PFSK-1 (cell line): Measurements from ENCODE around the gene OSBPL9.

Experiments
- FOXP2 ChIP-seq: optimal IDR thresholded peaks from 2 replicates; pipeline ENCODE3; 2011; ENCODE audit warnings: borderline replicate concordance, control low read depth, inconsistent platforms; ENCODE audit not compliant: insufficient read depth; ENCODE audit errors: extremely low read length, extremely low read depth
- POLR2AphosphoS5 ChIP-seq: IDR thresholded peaks from 2 replicates; pipeline ENCODE4 v1.6.1; 2012; ENCODE audit warnings: low read depth, mild to moderate bottlenecking, control low read depth, low read length, moderate library complexity
- SIN3A ChIP-seq: IDR thresholded peaks from 2 replicates; pipeline ENCODE4 v1.6.1; 2012; ENCODE audit warnings: mild to moderate bottlenecking, low read length, moderate library complexity, borderline replicate concordance; ENCODE audit not compliant: insufficient read depth
- TAF1 ChIP-seq: IDR thresholded peaks from 2 replicates; pipeline ENCODE4 v1.6.1; 2012; ENCODE audit warnings: low read length, control low read depth, borderline replicate concordance; ENCODE audit not compliant: insufficient read depth
- TF ChIP-seq, protein P1 (sequence below), 2 experiments: IDR thresholded peaks; 2 replicates each; pipeline versions ENCODE4 v1.6.1 to v1.8.0; 2011 to 2012; ENCODE audit warnings: low read depth in 2 of 2, low read length in 2 of 2, control low read depth in 1 of 2, inconsistent platforms in 1 of 2, mild to moderate bottlenecking in 1 of 2, moderate library complexity in 1 of 2; ENCODE audit not compliant: insufficient read depth in 1 of 2

Gene OSBPL9

DNA sequence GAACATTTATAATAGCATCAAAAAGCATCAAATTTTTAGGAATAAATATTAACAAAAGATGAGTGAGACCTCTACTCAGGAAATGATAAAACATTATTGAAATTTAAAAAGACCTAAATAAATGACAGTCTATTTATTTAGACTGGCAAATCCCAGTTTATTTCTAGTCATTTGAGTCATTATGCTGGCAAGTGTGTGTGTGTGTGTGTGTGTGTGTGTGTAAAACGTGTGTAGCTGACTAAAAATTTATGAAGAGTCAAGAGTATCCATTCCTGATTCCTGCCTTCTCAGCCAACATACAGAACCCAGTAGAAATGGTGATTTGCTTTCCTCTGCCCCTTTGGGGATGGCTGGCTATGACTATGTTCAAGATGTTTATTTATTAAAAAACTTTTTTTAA, 46.2 kb downstream of the OSBPL9 start:
- TF ChIP-seq POLR2AphosphoS5 (no peak), FOXP2 (no peak), TAF1 (no peak), SIN3A (no peak)
- TF ChIP-seq, protein P1, sequence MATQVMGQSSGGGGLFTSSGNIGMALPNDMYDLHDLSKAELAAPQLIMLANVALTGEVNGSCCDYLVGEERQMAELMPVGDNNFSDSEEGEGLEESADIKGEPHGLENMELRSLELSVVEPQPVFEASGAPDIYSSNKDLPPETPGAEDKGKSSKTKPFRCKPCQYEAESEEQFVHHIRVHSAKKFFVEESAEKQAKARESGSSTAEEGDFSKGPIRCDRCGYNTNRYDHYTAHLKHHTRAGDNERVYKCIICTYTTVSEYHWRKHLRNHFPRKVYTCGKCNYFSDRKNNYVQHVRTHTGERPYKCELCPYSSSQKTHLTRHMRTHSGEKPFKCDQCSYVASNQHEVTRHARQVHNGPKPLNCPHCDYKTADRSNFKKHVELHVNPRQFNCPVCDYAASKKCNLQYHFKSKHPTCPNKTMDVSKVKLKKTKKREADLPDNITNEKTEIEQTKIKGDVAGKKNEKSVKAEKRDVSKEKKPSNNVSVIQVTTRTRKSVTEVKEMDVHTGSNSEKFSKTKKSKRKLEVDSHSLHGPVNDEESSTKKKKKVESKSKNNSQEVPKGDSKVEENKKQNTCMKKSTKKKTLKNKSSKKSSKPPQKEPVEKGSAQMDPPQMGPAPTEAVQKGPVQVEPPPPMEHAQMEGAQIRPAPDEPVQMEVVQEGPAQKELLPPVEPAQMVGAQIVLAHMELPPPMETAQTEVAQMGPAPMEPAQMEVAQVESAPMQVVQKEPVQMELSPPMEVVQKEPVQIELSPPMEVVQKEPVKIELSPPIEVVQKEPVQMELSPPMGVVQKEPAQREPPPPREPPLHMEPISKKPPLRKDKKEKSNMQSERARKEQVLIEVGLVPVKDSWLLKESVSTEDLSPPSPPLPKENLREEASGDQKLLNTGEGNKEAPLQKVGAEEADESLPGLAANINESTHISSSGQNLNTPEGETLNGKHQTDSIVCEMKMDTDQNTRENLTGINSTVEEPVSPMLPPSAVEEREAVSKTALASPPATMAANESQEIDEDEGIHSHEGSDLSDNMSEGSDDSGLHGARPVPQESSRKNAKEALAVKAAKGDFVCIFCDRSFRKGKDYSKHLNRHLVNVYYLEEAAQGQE (IDR thresholded peaks at IDR 0.05; ENCODE audit: insufficient read depth in 1 of 2, low read depth in 2 of 2, low read length in 2 of 2): no peak

DNA sequence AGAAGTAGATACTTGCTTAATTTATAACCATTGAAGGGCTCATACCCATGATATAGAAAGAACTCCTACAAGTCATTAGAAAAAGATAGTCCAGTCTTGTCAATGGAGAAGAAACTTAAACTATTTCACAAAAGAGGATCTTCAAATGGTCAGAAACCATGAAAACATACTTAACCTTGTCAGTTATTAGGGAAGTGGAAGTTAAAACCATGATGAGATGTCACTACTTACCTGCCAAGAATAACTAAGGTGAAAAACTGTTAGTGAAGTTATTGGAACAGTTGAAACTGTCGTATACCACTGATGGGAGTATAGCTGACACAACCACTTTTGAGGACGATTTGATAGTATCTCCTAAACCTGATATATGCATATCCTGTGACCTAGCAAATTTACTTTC, 46.8 kb downstream of the OSBPL9 start:
- no peak for TF ChIP-seq SIN3A
- TF ChIP-seq FOXP2: no peak
- TF ChIP-seq TAF1: no peak
- TF ChIP-seq, protein P1 (IDR thresholded peaks at IDR 0.05; ENCODE audit: insufficient read depth in 1 of 2, low read depth in 2 of 2, low read length in 2 of 2): no peak
- TF ChIP-seq POLR2AphosphoS5: no peak

DNA sequence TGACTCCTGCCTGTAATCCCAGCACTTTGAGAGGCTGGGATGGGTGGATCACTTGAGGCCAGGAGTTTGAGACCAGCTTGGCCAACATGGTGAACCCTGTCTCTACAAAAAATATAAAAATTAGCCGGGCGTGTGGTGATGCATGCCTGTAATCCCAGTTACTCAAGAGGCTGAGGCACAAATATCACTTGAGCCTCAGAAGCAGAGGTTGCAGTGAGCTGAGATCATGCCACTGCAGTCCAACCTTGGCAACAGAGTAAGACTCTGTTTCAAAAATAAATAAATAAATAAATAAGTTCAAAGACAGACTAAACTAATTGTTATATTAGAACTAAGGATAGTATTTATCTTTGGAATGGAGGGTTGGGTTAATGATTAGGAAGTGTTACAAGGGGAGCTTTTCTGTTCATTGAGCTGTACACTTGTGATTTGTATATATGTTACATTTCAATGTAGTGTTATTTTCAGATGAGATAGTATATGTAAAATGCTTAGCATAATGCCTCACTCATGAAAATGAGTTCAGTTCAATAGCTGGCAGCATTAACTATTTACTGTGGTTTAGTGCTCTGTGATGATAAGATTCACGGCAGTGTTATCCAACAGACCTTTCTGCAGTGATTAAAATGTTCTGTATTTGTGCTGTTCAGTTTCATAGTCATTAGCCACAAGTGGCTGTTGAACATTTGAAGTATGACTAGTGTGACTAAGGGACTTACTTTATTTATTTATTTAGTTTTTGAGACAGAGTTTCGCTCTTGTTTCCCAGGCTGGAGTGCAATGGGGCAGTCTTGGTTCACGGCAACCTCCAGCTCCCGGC, 47.7 kb downstream of the OSBPL9 start:
- no peak for TF ChIP-seq POLR2AphosphoS5
- TF ChIP-seq, protein P1 (IDR thresholded peaks at IDR 0.05; ENCODE audit: insufficient read depth in 1 of 2, low read depth in 2 of 2, low read length in 2 of 2): no peak
- no peak for TF ChIP-seq SIN3A
- TF ChIP-seq TAF1: no peak
- no peak for TF ChIP-seq FOXP2

DNA sequence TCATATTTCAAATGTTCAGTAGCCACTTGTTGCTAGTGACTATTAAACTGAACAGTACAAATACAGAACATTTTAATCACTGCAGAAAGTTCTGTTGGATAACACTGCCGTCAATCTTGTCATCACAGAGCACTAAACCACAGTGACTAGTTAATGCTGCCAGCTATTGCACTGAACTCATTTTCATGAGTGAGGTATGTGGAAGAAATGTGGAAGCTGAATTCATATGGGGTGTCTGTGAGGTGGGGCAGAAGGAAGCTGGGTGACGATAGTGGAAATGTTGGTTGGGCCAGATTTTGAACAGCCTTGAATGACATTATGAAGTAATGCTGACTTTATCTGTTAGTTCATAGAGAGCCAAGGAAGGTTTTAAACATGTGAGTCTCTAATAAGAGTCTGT, 49.6 kb downstream of the OSBPL9 start:
- no peak for TF ChIP-seq POLR2AphosphoS5
- TF ChIP-seq SIN3A: no peak
- TF ChIP-seq, protein P1 (IDR thresholded peaks at IDR 0.05; ENCODE audit: insufficient read depth in 1 of 2, low read depth in 2 of 2, low read length in 2 of 2): no peak
- TF ChIP-seq TAF1: no peak
